H1 (cell line): ENCODE results near the gene OPRD1. TPM values are rescaled to one million over a fixed set of nuclear protein-coding genes. Genes with fewer than 3 reads are reported as not detected.
A peak's percentile ranks its signal among the peaks of the same experiment; 100 is the strongest.

Experiments
- CTCF ChIA-PET: fragments of 300-600 bp; sonication (Branson Sonifier 250); formaldehyde crosslinking; loops from one replicate; lab custom pipeline; 2021; ENCODE audit not compliant: partially characterized antibody; lab: Charles Lee
- POLR2A ChIA-PET: fragments of 300-600 bp; sonication (Branson Sonifier 250); formaldehyde crosslinking; loops from one replicate; lab custom pipeline; 2021; ENCODE audit warnings: inconsistent platforms; ENCODE audit not compliant: partially characterized antibody; lab: Charles Lee
- DNase-seq, 2 experiments: peaks; one replicate each; pipeline versions ENCODE4 v3.0.0 to v3.0.0-alpha.2; 2010 to 2022; ENCODE audit warnings: low spot score in 2 of 2, low read depth in 1 of 2, mixed read lengths in 1 of 2
- FAIRE-seq: peaks from 2 replicates; lab custom pipeline; 2011; peaks lifted over from hg19 to GRCh38; lab: Jason Lieb, UNC
- H2AFZ ChIP-seq: 2 replicates; pipeline ENCODE4 v1.8.1; 2012; ENCODE audit warnings: low read length, inconsistent platforms
- H2AK5ac ChIP-seq: 2 replicates; pipeline ENCODE4 v1.6.1; 2013; ENCODE audit warnings: low read depth, low read length
- H2BK120ac ChIP-seq: replicated peaks from 2 replicates; pipeline ENCODE3; 2013; ENCODE audit warnings: low read depth, low read length, inconsistent platforms
- H2BK12ac ChIP-seq: 2 replicates; pipeline ENCODE4 v1.6.1; 2013; ENCODE audit warnings: low read depth, low read length
- H2BK15ac ChIP-seq: 2 replicates; pipeline ENCODE4 v1.6.1; 2013; ENCODE audit warnings: low read length
- H2BK20ac ChIP-seq: 2 replicates; pipeline ENCODE4 v1.6.1; 2013; ENCODE audit warnings: low read length
- H2BK5ac ChIP-seq: 2 replicates; pipeline ENCODE4 v1.6.1; 2013; ENCODE audit warnings: low read depth, low read length
- H3K14ac ChIP-seq: 2 replicates; pipeline ENCODE4 v1.6.1; 2013; ENCODE audit warnings: inconsistent platforms; ENCODE audit not compliant: insufficient read length
- H3K18ac ChIP-seq: 2 replicates; pipeline ENCODE4 v1.6.1; 2013; ENCODE audit warnings: low read length; ENCODE audit errors: extremely low read depth
- H3K23ac ChIP-seq: 2 replicates; pipeline ENCODE4 v1.6.1; 2013; ENCODE audit warnings: inconsistent platforms; ENCODE audit not compliant: insufficient read length
- H3K23me2 ChIP-seq: 2 replicates; pipeline ENCODE4 v1.6.1; 2013; ENCODE audit warnings: low read depth, low read length
- H3K27ac ChIP-seq: 2 replicates; pipeline ENCODE4 v1.6.1; 2011; ENCODE audit warnings: low read depth, low read length, inconsistent platforms
- H3K27me3 ChIP-seq, 4 experiments: replicated peaks in 1 of 4; 1 replicate in 1 of 4; 2 replicates in 3 of 4; pipeline versions ENCODE4 v1.6.1 to v1.8.1; 2011 to 2013; ENCODE audit warnings: low read length in 3 of 4, mild to moderate bottlenecking in 3 of 4, inconsistent platforms in 2 of 4, mixed read lengths in 2 of 4, moderate library complexity in 1 of 4; ENCODE audit not compliant: control insufficient read depth in 3 of 4, insufficient read depth in 3 of 4; ENCODE audit errors: extremely low read depth in 1 of 4
- H3K36me3 ChIP-seq, 4 experiments: 2 replicates each; pipeline versions ENCODE4 v1.6.1 to v1.8.1; 2011 to 2013; ENCODE audit warnings: mild to moderate bottlenecking in 4 of 4, low read length in 3 of 4, moderate library complexity in 2 of 4, control low read depth in 1 of 4, inconsistent platforms in 1 of 4; ENCODE audit not compliant: insufficient read depth in 4 of 4, control insufficient read depth in 2 of 4
- H3K4ac ChIP-seq: replicated peaks from 2 replicates; pipeline ENCODE3; 2013; ENCODE audit warnings: low read length, low read depth, mixed read lengths, inconsistent platforms; ENCODE audit not compliant: insufficient read length
- H3K4me1 ChIP-seq, 4 experiments: replicated peaks in 1 of 4; 1 replicate in 1 of 4; 2 replicates in 3 of 4; pipeline versions ENCODE4 v1.6.1 to v1.8.1; 2011 to 2013; ENCODE audit warnings: low read length in 3 of 4, inconsistent platforms in 2 of 4, mixed read lengths in 1 of 4; ENCODE audit not compliant: insufficient read depth in 4 of 4, control insufficient read depth in 3 of 4
- H3K4me2 ChIP-seq, 2 experiments: 2 replicates each; pipeline versions ENCODE4 v1.6.1 to v1.8.1; 2011 to 2013; ENCODE audit warnings: low read depth in 2 of 2, low read length in 2 of 2, control low read depth in 1 of 2, inconsistent platforms in 1 of 2, mild to moderate bottlenecking in 1 of 2; ENCODE audit not compliant: insufficient read depth in 1 of 2
- H3K4me3 ChIP-seq, 4 experiments: fragments of 200-600, 300-600 bp in 1 of 4; sonication (generic), shearing (Covaris generic), sonication (Bioruptor Twin) in 1 of 4; 2 replicates each; pipeline versions ENCODE4 v1.5.1 to v1.8.1; 2011 to 2016; ENCODE audit warnings: low read length in 4 of 4, low read depth in 3 of 4, control low read depth in 2 of 4, inconsistent platforms in 2 of 4, mild to moderate bottlenecking in 2 of 4, mixed read lengths in 1 of 4, moderate library complexity in 1 of 4; ENCODE audit not compliant: insufficient read depth in 2 of 4; ENCODE audit errors: extremely low read depth in 1 of 4
- H3K56ac ChIP-seq: replicated peaks from 2 replicates; pipeline ENCODE3; 2013; ENCODE audit warnings: low read depth, mild to moderate bottlenecking, mixed read lengths, low read length, inconsistent platforms; ENCODE audit not compliant: insufficient read length
- H3K79me1 ChIP-seq: 2 replicates; pipeline ENCODE4 v1.6.1; 2013; ENCODE audit warnings: low read depth, low read length, control low read depth
- H3K79me2 ChIP-seq, 2 experiments: 2 replicates each; pipeline versions ENCODE4 v1.6.1 to v1.8.1; 2012 to 2013; ENCODE audit warnings: low read length in 2 of 2, mild to moderate bottlenecking in 2 of 2, inconsistent platforms in 1 of 2; ENCODE audit not compliant: insufficient read depth in 2 of 2, control insufficient read depth in 1 of 2
- H3K9ac ChIP-seq, 4 experiments: replicated peaks in 1 of 4; 1 replicate in 1 of 4; 2 replicates in 3 of 4; pipeline versions ENCODE4 v1.6.1 to v1.8.1; 2011 to 2013; ENCODE audit warnings: low read depth in 3 of 4, low read length in 3 of 4, control low read depth in 2 of 4, mild to moderate bottlenecking in 2 of 4, moderate library complexity in 2 of 4, inconsistent platforms in 1 of 4; ENCODE audit errors: extremely low read depth in 1 of 4
- H3K9me3 ChIP-seq, 2 experiments: 2 replicates each; pipeline versions ENCODE4 v1.6.1 to v1.8.1; 2012 to 2013; ENCODE audit warnings: mild to moderate bottlenecking in 2 of 2, moderate library complexity in 2 of 2, control low read depth in 1 of 2, inconsistent platforms in 1 of 2, low read depth in 1 of 2, low read length in 1 of 2, mixed read lengths in 1 of 2; ENCODE audit not compliant: insufficient read depth in 2 of 2
- H4K20me1 ChIP-seq, 2 experiments: replicated peaks in 1 of 2; 2 replicates each; pipeline versions ENCODE3 to v1.8.1; 2011 to 2013; ENCODE audit warnings: inconsistent platforms in 2 of 2, low read length in 2 of 2, mild to moderate bottlenecking in 1 of 2; ENCODE audit not compliant: insufficient read depth in 2 of 2, control insufficient read depth in 1 of 2
- H4K5ac ChIP-seq: 2 replicates; pipeline ENCODE4 v1.6.1; 2013; ENCODE audit warnings: low read length, low read depth, mixed read lengths, inconsistent platforms; ENCODE audit not compliant: insufficient read length
- H4K8ac ChIP-seq: 2 replicates; pipeline ENCODE4 v1.8.0; 2013; ENCODE audit warnings: mild to moderate bottlenecking, moderate library complexity, low read length, inconsistent platforms; ENCODE audit not compliant: insufficient read depth; ENCODE audit errors: extremely low read depth
- H4K91ac ChIP-seq: replicated peaks from 2 replicates; pipeline ENCODE3; 2013; ENCODE audit warnings: low read length, mixed read lengths, inconsistent platforms; ENCODE audit not compliant: insufficient read length
- KDM1A ChIP-seq: fragments of 200-600, 300-600 bp; sonication (generic); IDR thresholded peaks from 2 replicates; pipeline ENCODE4 v1.7.1; 2016; ENCODE audit warnings: mild to moderate bottlenecking, low read length, borderline replicate concordance
- NANOG ChIP-seq: IDR thresholded peaks from 2 replicates; pipeline ENCODE4 v1.6.1; 2011; ENCODE audit warnings: low read length, low read depth, mild to moderate bottlenecking, inconsistent platforms; ENCODE audit not compliant: insufficient read depth, poor library complexity, severe bottlenecking
- WGBS, 2 experiments: shearing (Covaris generic) in 1 of 2; methylation state at CpG; one replicate each; pipeline versions ENCODE4 v1.1.6 to v1.1.7; 2013 to 2015; ENCODE audit warnings: low lambda C conversion rate in 2 of 2, mixed read lengths in 2 of 2, inconsistent platforms in 1 of 2, low coverage in 1 of 2, missing lambda C conversion rate in 1 of 2; ENCODE audit not compliant: insufficient replicate concordance in 2 of 2, insufficient coverage in 1 of 2, insufficient read length in 1 of 2; ENCODE audit errors: extremely low coverage in 1 of 2, missing lambda C conversion rate in 1 of 2; 5-methylcytosine and 5-hydroxymethylcytosine counted together
- polyA plus RNA-seq, 7 experiments: library from polyadenylated mRNA; depleted of rRNA in 3 of 7; stranded (reverse) in 5 of 7; unstranded in 2 of 7; fragments of >200 nt in 5 of 7; fragments of 200-250 nt in 2 of 7; gene quantifications; 1 replicate in 5 of 7; 2 replicates in 1 of 7; 4 replicates in 1 of 7; pipeline versions ENCODE4 v1.2.1 to v1.2.3, GENCODE V29; 2011 to 2013; ENCODE audit warnings: missing spikeins in 2 of 7, mixed read lengths in 2 of 7
- total RNA-seq: library from RNA; stranded (reverse); fragmentation: NEBNext Ultra II Directional; extraction: Animal tissue kit (Norgen Biotek cat#: 25700); gene quantifications from 2 replicates; pipeline ENCODE4 v1.2.1, GENCODE V29; 2021

OPRD1 gene
- total and polyA plus RNA-seq, 2 of the 8 experiments (the other 6 are each of a cell fraction or from before 2014, with no cell fraction given): 2.6 to 3.7 TPM

- no peak for DNase-seq
- Histone ChIP-seq H4K20me1 (no peaks in the 10 kb centered on the region), H3K79me1 (no peaks in the 10 kb centered on the region), H3K4me3 (no peak overlapping the region), H3K4me2 (no peak overlapping the region), H2BK15ac (0 out of 2 replicates have a peak overlapping the region, but pooled peaks have one; percentile 49), H4K5ac (no peak overlapping the region), H3K4ac (no peak overlapping the region), H4K8ac (no peak overlapping the region), H3K23ac (no peak overlapping the region), H2BK120ac (no peak overlapping the region), H2BK12ac (no peak overlapping the region), H3K56ac (no peak overlapping the region), H3K79me2 (no peaks in the 10 kb centered on the region), H3K4me1 (peaks cover 0 to 1% (median 0%) of the 10 kb centered on the region in 4 experiments; a peak in 2 of 7 replicates), H3K18ac (no peak overlapping the region), H2AFZ (no peak overlapping the region), H3K9ac (no peak overlapping the region), H3K9me3 (peaks cover 0 to 2% of the 10 kb centered on the region in 2 experiments; a peak in 2 of 4 replicates), H4K91ac (no peak overlapping the region), H3K36me3 (no peaks in the 10 kb centered on the region), H2BK5ac (no peak overlapping the region), H3K23me2 (no peaks in the 10 kb centered on the region; the same call in 1 of the 2 replicates), H3K27me3 (peaks cover 5 to 19% (median 14%) of the 10 kb centered on the region in 4 experiments), H3K27ac (no peak overlapping the region), H2BK20ac (no peak overlapping the region), H3K14ac (no peak overlapping the region), H2AK5ac (no peak overlapping the region)
- 67% methylated on average over 4 of the region's 4 CpGs; no CpG with 5 or more reads in 1 of the 2 experiments for WGBS, 2 experiments
- CTCF ChIA-PET: interaction anchor here (0.6 to 1.8 kb wide), 6 partner anchors 9 to 368 kb away, joined by 3 to 5 read pairs (median 4); no protein-coding TSS in a partner anchor
- POLR2A ChIA-PET: interaction anchor here (0.6 to 0.9 kb wide), 4 partner anchors 11 to 227 kb away, joined by 3 to 5 read pairs (median 3); no protein-coding TSS in a partner anchor
- FAIRE-seq: no peak
- TF ChIP-seq KDM1A (no peak), NANOG (peak; percentile 47)
Observed at GRCh38 chr1:28807046-28807445, 4.9 kb upstream of the OPRD1 start.
